Sigmoid colon (tissue), 7 donors: ENCODE results near the gene BLM. TPM values are rescaled to one million over a fixed set of nuclear protein-coding genes. Genes with fewer than 3 reads are reported as not detected.
"Not testable (repeated sequence)": the region's sequence is repeated elsewhere in the genome, so short reads cannot be mapped to it uniquely, and the experiment has no call there.

ENCODE experiments used
- DNase-seq: peaks from one replicate; pipeline ENCODE4 v3.0.0-alpha.2; 2019
- H3K27ac ChIP-seq, 4 donors: fragments of 200-600 bp; sonication (generic); one replicate each; pipeline ENCODE4 v1.5.1; 2016 to 2019; ENCODE audit warnings: mild to moderate bottlenecking in 1 of 4
- H3K27me3 ChIP-seq, 3 donors: fragments of 200-600 bp; sonication (generic); one replicate each; pipeline ENCODE4 v1.5.1; 2019; ENCODE audit warnings: mild to moderate bottlenecking in 1 of 3
- H3K36me3 ChIP-seq, 4 donors: fragments of 200-600 bp; sonication (generic); one replicate each; pipeline ENCODE4 v1.5.1; 2016 to 2019
- H3K4me1 ChIP-seq, 4 donors: fragments of 200-600 bp; sonication (generic); one replicate each; pipeline ENCODE4 v1.5.1; 2017 to 2019
- H3K4me3 ChIP-seq, 4 donors: fragments of 200-600 bp; sonication (generic); one replicate each; pipeline ENCODE4 v1.5.1; 2017 to 2019; ENCODE audit warnings: mild to moderate bottlenecking in 2 of 4, moderate library complexity in 1 of 4
- H3K9me3 ChIP-seq, 4 donors: fragments of 200-600 bp in 3 of 4; sonication (generic) in 3 of 4; one replicate each; pipeline versions ENCODE4 v1.5.1 to v1.6.1; 2013 to 2019
- EP300 ChIP-seq, 4 donors: sonication (generic); formaldehyde crosslinking; IDR thresholded peaks; one replicate each; pipeline ENCODE4 v1.6.1; 2017; ENCODE audit warnings: antibody characterized with exemption in 4 of 4
- POLR2A ChIP-seq, 2 donors: fragments of 450-650 bp; IDR thresholded peaks; one replicate each; pipeline ENCODE4 v1.6.1; 2016; ENCODE audit warnings: antibody characterized with exemption in 2 of 2, mild to moderate bottlenecking in 2 of 2, moderate library complexity in 2 of 2
- POLR2AphosphoS5 ChIP-seq, 4 donors: sonication (generic); formaldehyde crosslinking; IDR thresholded peaks; one replicate each; pipeline ENCODE4 v1.6.1; 2017; ENCODE audit warnings: antibody characterized with exemption in 4 of 4
- WGBS, 2 donors: extraction: QIAGEN DNeasy Blood & Tissue Kit; methylation state at CpG; one replicate each; pipeline ENCODE4 v1.1.7; 2013; 5-methylcytosine and 5-hydroxymethylcytosine counted together
- intact Hi-C: fragments of 100-400 bp; cut with DNase I; formaldehyde crosslinking; loops from one replicate; pipeline ENCODE4 v1.15.1; 2023
- polyA plus RNA-seq, 3 donors: library from polyadenylated mRNA; stranded (reverse); fragments of 200-250 nt; gene quantifications; one replicate each; pipeline ENCODE4 v1.2.3, GENCODE V29; 2013
- total RNA-seq, 4 donors: library from RNA; depleted of rRNA; stranded (reverse); fragments of >200 nt; gene quantifications; one replicate each; pipeline ENCODE4 v1.1.0, GENCODE V29; 2016
- TF ChIP-seq, protein P1 (sequence below), 4 experiments: fragments of 450-650 bp in 3 of 4; fragments of 200-600 bp in 1 of 4; IDR thresholded peaks; one replicate each; pipeline ENCODE4 v1.5.1; 2016 to 2019; ENCODE audit warnings: antibody characterized with exemption in 4 of 4, mild to moderate bottlenecking in 3 of 4, moderate library complexity in 2 of 4
- donor health status: healthy with polysubstance abuse.
- donor health status: Bipolar disorder and iron deficiency.
- donor health status: healthy.

The BLM gene
- total and polyA plus RNA-seq, 7 donors: 0.54 to 6.2 (median 0.85) TPM; not detected in 1

DNA sequence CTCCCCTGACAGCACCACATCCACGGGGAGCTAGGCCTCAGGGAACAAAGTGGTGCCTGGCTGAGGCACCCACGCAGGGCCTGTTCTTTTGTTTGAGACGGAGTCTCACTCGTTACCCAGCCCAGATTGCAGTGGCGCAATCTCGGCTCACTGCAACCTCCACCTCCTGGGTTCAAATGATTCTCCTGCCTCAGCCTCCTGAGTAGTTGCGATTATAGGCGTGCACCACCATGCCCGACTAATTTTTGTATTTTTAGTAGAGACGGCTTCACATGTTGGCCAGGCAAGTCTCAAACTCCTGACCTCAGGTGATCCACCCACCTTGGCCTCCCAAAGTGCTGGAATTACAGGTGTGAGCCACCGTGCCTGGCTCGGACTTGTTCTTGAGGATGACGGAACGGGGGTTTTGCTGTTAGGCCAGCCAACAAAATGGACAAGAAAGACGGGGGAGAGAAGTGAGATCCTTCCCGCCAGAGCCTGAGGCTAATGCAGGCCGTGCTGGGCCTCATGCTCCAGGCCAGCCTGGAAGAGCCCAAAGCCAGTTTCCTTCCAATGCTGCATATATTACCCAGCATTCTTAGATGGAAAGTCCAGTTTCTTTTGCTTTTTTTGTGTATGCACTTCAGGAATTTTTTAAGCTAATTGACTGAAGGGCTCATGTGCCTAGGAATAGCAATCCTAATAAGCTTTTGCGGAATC is 123.2 kb downstream of the BLM start:
- intact Hi-C loops: no loop called here
- TF ChIP-seq POLR2AphosphoS5 (IDR thresholded peaks at IDR 0.05): no peak
- TF ChIP-seq EP300 (IDR thresholded peaks at IDR 0.05): no peak
- no peak for TF ChIP-seq POLR2A (IDR thresholded peaks at IDR 0.05)
- H3K4me3 ChIP-seq: no peak overlapping the region
- DNase-seq: no peak
- H3K36me3 ChIP-seq: no peaks in the 10 kb centered on the region
- no peaks in the 10 kb centered on the region for H3K9me3 ChIP-seq
- H3K27ac ChIP-seq: peak overlapping the region in 1 of 4 donors; percentile 19
- WGBS, 2 donors: 82 to 89% methylated on average over 18 of the region's 18 CpGs
- H3K4me1 ChIP-seq: peaks cover 0 to 7% (median 2%) of the 10 kb centered on the region in 4 donors
- no peaks in the 10 kb centered on the region for H3K27me3 ChIP-seq

- WGBS, 2 donors: 93 to 94% methylated on average over 8 of the region's 8 CpGs
- Histone ChIP-seq H3K4me1 (peaks cover 0 to 10% (median 4%) of the 10 kb centered on the region in 4 donors), H3K36me3 (no peaks in the 10 kb centered on the region), H3K4me3 (no peak overlapping the region), H3K27ac (no peak overlapping the region), H3K9me3 (no peaks in the 10 kb centered on the region), H3K27me3 (no peaks in the 10 kb centered on the region)
- DNase-seq: no peak
- intact Hi-C loops: no loop called here
- TF ChIP-seq POLR2A (IDR thresholded peaks at IDR 0.05): no peak
- TF ChIP-seq EP300 (IDR thresholded peaks at IDR 0.05): no peak
- TF ChIP-seq POLR2AphosphoS5 (IDR thresholded peaks at IDR 0.05): no peak
- TF ChIP-seq, protein P1, sequence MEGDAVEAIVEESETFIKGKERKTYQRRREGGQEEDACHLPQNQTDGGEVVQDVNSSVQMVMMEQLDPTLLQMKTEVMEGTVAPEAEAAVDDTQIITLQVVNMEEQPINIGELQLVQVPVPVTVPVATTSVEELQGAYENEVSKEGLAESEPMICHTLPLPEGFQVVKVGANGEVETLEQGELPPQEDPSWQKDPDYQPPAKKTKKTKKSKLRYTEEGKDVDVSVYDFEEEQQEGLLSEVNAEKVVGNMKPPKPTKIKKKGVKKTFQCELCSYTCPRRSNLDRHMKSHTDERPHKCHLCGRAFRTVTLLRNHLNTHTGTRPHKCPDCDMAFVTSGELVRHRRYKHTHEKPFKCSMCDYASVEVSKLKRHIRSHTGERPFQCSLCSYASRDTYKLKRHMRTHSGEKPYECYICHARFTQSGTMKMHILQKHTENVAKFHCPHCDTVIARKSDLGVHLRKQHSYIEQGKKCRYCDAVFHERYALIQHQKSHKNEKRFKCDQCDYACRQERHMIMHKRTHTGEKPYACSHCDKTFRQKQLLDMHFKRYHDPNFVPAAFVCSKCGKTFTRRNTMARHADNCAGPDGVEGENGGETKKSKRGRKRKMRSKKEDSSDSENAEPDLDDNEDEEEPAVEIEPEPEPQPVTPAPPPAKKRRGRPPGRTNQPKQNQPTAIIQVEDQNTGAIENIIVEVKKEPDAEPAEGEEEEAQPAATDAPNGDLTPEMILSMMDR (IDR thresholded peaks at IDR 0.05): no peak
Observed at GRCh38 chr15:90840954-90841353, 123.8 kb downstream of the BLM start.

- WGBS, 2 donors: 82 to 87% methylated on average over 5 of the region's 5 CpGs
- no peaks in the 10 kb centered on the region for H3K9me3 ChIP-seq
- no peak overlapping the region for H3K4me3 ChIP-seq
- peak overlapping the region in 1 of 4 donors; percentile 54 for H3K27ac ChIP-seq
- intact Hi-C loops: no loop called here
- H3K27me3 ChIP-seq: no peaks in the 10 kb centered on the region
- H3K4me1 ChIP-seq: peaks cover 0 to 10% (median 4%) of the 10 kb centered on the region in 4 donors
- no peaks in the 10 kb centered on the region for H3K36me3 ChIP-seq
- DNase-seq: no peak
- no peak for TF ChIP-seq POLR2AphosphoS5 (IDR thresholded peaks at IDR 0.05)
- no peak for TF ChIP-seq EP300 (IDR thresholded peaks at IDR 0.05)
- TF ChIP-seq, protein P1 (IDR thresholded peaks at IDR 0.05): no peak
- TF ChIP-seq POLR2A (IDR thresholded peaks at IDR 0.05): no peak
Observed at GRCh38 chr15:90844696-90845095, 127.5 kb downstream of the BLM start.

DNA sequence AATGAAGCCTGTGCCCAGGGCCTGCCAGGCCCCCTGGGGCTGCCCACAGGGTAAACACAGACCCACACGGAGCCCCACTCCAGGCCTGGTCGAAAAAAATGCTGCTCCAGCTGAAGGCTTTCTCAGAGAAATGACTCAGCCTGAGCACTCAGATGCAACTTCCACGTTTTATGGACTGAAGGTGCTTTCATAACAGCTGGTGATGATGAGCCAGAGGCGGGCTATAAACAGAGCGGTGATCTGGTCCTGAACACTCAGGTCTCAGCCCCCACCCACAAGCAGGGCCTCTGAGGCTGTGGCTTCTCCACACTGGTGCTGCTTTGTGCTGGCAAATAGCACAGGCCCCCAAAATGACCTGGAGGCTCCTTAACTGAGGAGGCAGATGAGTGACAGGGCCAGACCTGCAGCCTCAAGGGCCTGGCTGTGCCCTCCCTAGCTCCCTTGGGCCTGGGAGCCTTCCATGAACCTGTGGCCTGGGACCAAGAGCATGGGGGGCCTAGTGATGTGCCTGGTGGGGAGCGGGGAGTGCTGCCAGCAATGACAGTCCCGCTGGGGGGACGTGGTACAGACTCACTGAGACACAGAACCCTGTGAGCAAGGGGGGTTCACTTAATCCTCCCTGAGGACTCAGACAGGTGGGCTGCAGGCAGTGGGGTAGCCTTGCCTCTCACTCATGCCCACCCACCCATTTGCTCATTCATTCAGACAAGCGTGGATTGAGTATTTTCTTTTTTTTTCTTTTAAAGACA is 128.2 kb downstream of the BLM start:
- no peak for TF ChIP-seq POLR2A (IDR thresholded peaks at IDR 0.05)
- TF ChIP-seq POLR2AphosphoS5 (IDR thresholded peaks at IDR 0.05): peak in 1 of 4 donors; percentile 19
- no peak for TF ChIP-seq EP300 (IDR thresholded peaks at IDR 0.05)
- TF ChIP-seq, protein P1 (IDR thresholded peaks at IDR 0.05): no peak
- WGBS, 2 donors: 60 to 71% methylated on average over 9 of the region's 9 CpGs
- intact Hi-C loops: no loop called here

DNA sequence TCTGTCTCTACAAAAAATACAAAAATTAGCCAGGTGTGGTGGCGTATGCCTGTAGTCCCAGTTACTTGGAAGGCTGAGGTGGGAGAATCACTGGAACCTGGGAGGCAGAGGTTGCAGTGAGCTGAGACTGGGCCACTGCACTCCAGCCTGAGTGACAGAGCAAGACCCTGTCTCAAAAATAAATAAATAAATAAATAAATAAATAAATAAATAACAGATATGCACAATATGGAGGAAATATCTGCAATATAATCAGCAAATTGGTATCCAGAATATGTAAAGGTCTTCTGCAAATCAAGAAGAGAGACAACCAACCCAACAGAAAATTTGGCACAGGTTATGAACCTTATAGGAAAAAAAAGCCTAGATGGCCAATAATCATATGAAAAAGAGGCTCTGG is 132.3 kb downstream of the BLM start:
- DNase-seq, H3K4me3 ChIP-seq, H3K36me3 ChIP-seq, H3K27ac ChIP-seq, H3K9me3 ChIP-seq, intact Hi-C loops, H3K27me3 ChIP-seq: not testable (repeated sequence)
- peaks cover 0 to 10% (median 4%) of the 10 kb centered on the region in 4 donors for H3K4me1 ChIP-seq
- 96 to 98% methylated on average over 1 of the region's 1 CpG for WGBS, 2 donors

More for the DNA sequence above, 128.2 kb downstream of the BLM start:
- Histone ChIP-seq H3K4me1 (peaks cover 0 to 10% (median 4%) of the 10 kb centered on the region in 4 donors), H3K27me3 (no peaks in the 10 kb centered on the region), H3K9me3 (no peaks in the 10 kb centered on the region), H3K4me3 (no peak overlapping the region), H3K36me3 (no peaks in the 10 kb centered on the region), H3K27ac (peak overlapping the region in 2 of 4 donors; percentile 4 to 54)
- DNase-seq: no peak
